ENCODE data around the gene RRP7A. TPM values are rescaled to one million over a fixed set of nuclear protein-coding genes. Genes with fewer than 3 reads are reported as not detected.
"Not testable (repeated sequence)": the region's sequence is repeated elsewhere in the genome, so short reads cannot be mapped to it uniquely, and the experiment has no call there.

The RRP7A gene
- total RNA-seq, 2 donors from 2014 or later, result 13.7 to 23.4 TPM

GRCh38 chr22:42509548-42509947 lies 10.0 kb downstream of the RRP7A start:
- H3K27ac ChIP-seq, result no peak overlapping the region
- peaks cover 4% of the 10 kb centered on the region for H3K4me1 ChIP-seq
- no peak for TF ChIP-seq CTCF (IDR thresholded peaks at IDR 0.05)
- TF ChIP-seq POLR2A (IDR thresholded peaks at IDR 0.05), result no peak
- 69 to 74% methylated on average over 15 of the region's 15 CpGs for WGBS, 2 donors
- H3K9me3 ChIP-seq, result no peaks in the 10 kb centered on the region
- H3K27me3 ChIP-seq, result no peaks in the 10 kb centered on the region
- intact Hi-C loops (cut with DNase I), result no loop called here
- ATAC-seq, result no peak
- H3K36me3 ChIP-seq (replicated peaks in 1 of 2; ENCODE audit: insufficient read depth in 1 of 2, low read depth in 2 of 2), result no peaks in the 10 kb centered on the region
- DNase-seq, result no peak
- no peak overlapping the region for H3K4me3 ChIP-seq

- H3K27ac ChIP-seq; H3K27me3 ChIP-seq; H3K4me1 ChIP-seq; H3K4me3 ChIP-seq; H3K36me3 ChIP-seq (replicated peaks in 1 of 2; ENCODE audit: insufficient read depth in 1 of 2, low read depth in 2 of 2); DNase-seq; ATAC-seq; H3K9me3 ChIP-seq; intact Hi-C loops (cut with DNase I): not testable (repeated sequence)
- WGBS, 2 donors, result 51 to 64% methylated on average over 7 to 10 of the region's 10 CpGs
Measured at GRCh38 chr22:42508975-42509364, 10.6 kb downstream of the RRP7A start.

GRCh38 chr22:42508327-42508974 lies 11.1 kb downstream of the RRP7A start:
- H3K4me3 ChIP-seq; ATAC-seq; H3K27me3 ChIP-seq; H3K9me3 ChIP-seq; H3K36me3 ChIP-seq (replicated peaks in 1 of 2; ENCODE audit: insufficient read depth in 1 of 2, low read depth in 2 of 2); intact Hi-C loops (cut with DNase I); DNase-seq; H3K27ac ChIP-seq; H3K4me1 ChIP-seq: not testable (repeated sequence)
- WGBS, 2 donors, result 49 to 50% methylated on average over 11 of the region's 11 CpGs

GRCh38 chr22:42500836-42501179 lies 18.8 kb downstream of the RRP7A start:
- DNase-seq (no peak), ATAC-seq (no peak)
- Histone ChIP-seq H3K4me3 (no peak overlapping the region), H3K4me1 (peaks cover 29% of the 10 kb centered on the region), H3K27ac (no peak overlapping the region), H3K36me3 (replicated peaks in 1 of 2; ENCODE audit: insufficient read depth in 1 of 2, low read depth in 2 of 2) (no peaks in the 10 kb centered on the region), H3K9me3 (no peaks in the 10 kb centered on the region), H3K27me3 (no peaks in the 10 kb centered on the region)
- WGBS, 2 donors, result 19 to 56% methylated on average over 5 to 18 of the region's 26 CpGs
- no peak for TF ChIP-seq CTCF (IDR thresholded peaks at IDR 0.05)
- TF ChIP-seq POLR2A (IDR thresholded peaks at IDR 0.05), result no peak
- intact Hi-C loops (cut with DNase I), result no loop called here

DNA sequence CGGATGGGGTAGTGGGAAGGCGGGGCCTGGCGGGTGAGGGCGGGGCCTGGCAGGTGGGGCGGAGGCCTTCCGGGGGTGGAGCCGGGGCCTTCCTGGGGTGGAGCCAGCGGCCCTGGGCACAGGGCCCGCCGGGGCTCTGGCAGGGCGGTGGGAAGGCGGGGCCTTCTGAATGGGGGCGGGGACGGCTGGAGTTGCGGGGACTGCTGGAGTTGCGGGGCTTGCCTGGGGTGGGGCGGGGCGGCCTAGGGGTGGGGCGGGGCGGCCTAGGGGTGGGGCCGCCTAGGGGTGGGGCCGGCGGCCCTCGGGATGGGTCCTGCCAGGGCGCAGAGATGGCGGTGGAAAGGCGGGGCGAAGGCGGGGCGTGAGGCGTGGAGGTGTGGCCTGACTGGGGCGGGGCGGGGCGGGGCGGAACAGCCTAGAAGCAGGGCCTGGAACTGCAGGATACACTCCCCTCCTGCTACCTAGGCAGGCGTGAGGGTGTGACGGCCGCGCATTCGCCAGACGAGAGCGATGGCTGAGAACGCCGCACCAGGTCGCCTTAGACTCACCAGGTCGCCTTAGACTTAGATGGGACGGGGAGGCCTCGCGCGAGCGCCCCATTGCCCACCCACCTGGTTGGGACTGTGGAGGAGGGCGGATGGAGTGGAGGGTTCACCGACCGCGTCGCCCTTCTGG lies 19.3 kb downstream of the RRP7A start:
- WGBS, 2 donors, result 0 to 3% methylated on average over 4 to 35 of the region's 56 CpGs
- peak; percentile 91 for ATAC-seq
- H3K27me3 ChIP-seq, result no peaks in the 10 kb centered on the region

DNA sequence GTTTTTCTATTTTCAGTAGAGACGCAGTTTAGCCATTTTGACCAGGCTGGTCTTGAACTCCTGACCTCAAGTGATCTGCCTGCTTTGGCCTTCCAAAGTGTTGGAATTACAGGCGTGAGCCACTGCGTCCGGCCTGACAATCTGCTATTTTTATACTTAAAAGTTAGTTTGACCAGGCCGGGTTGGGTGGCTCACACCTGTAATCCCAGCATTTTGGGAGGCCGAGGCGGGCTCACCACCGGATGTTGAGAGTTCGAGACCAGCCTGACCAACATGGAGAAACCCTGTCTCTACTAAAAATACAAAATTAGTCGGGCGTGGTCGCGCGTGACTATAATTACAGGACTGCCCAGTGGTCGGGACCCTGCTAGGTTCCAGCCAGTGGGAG lies 19.8 kb downstream of the RRP7A start:
- intact Hi-C loops (cut with DNase I); H3K4me3 ChIP-seq; H3K36me3 ChIP-seq (replicated peaks in 1 of 2; ENCODE audit: insufficient read depth in 1 of 2, low read depth in 2 of 2); DNase-seq; ATAC-seq; H3K9me3 ChIP-seq; H3K27me3 ChIP-seq: not testable (repeated sequence)
- H3K27ac ChIP-seq, result peak overlapping the region in 3 of 4 donors; percentile 68 to 73 (median 69)
- 59 to 73% methylated on average over 9 to 15 of the region's 15 CpGs for WGBS, 2 donors
- H3K4me1 ChIP-seq, result peaks cover 29% of the 10 kb centered on the region

More for the DNA sequence above, 19.3 kb downstream of the RRP7A start:
- TF ChIP-seq POLR2A (IDR thresholded peaks at IDR 0.05) (peak; percentile 37 to 66 (median 57)), CTCF (IDR thresholded peaks at IDR 0.05) (peak in 1 of 7 experiments; percentile 25)
- DNase-seq, result peak; percentile 87 to 91 (median 90)
- H3K36me3 ChIP-seq (replicated peaks in 1 of 2; ENCODE audit: insufficient read depth in 1 of 2, low read depth in 2 of 2), result no peaks in the 10 kb centered on the region
- intact Hi-C loops (cut with DNase I), result no loop called here
- H3K4me3 ChIP-seq, result no peak overlapping the region
- no peaks in the 10 kb centered on the region for H3K9me3 ChIP-seq
- peaks cover 29% of the 10 kb centered on the region for H3K4me1 ChIP-seq
- peak overlapping the region in 3 of 4 donors; percentile 68 to 73 (median 69) for H3K27ac ChIP-seq

DNA sequence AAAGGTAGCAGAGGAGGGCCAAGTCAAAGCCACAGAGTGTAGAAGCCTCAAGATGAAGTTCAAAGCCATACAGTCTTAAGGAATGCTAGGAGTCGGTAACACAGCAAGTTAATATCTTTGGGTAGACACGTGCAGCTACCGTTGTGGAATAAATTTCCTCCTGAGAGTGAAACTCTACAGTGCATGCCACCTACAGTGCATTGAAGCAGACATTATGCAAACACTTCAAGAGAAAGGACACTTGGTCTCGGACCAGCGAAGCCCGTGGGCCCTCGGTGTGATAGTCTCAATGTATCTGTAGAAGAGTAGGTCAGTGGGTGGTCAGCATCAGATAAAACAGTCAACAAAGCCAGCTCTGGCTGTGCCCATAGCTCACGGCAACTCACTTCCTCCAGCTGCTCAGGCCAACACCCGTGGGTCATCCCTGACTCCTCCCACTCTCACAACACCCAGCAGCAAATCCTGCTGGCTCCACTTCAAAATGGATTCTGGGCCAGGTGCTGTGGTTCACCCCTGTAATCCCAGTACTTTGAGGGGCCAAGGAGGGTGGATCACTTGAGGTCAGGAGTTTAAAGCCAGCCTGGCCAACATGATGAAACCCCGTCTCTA lies 24.0 kb downstream of the RRP7A start:
- intact Hi-C loops (cut with DNase I); H3K36me3 ChIP-seq (replicated peaks in 1 of 2; ENCODE audit: insufficient read depth in 1 of 2, low read depth in 2 of 2); H3K9me3 ChIP-seq; ATAC-seq; H3K27me3 ChIP-seq; H3K27ac ChIP-seq; H3K4me3 ChIP-seq: not testable (repeated sequence)
- DNase-seq, result peak in 1 of 4 donors; percentile 13
- 60 to 71% methylated on average over 9 to 10 of the region's 10 CpGs for WGBS, 2 donors
- peaks cover 23% of the 10 kb centered on the region for H3K4me1 ChIP-seq
